Prostate gland (tissue), 2 donors: Measurements from ENCODE around the gene P2RY6. TPM values are rescaled to one million over a fixed set of nuclear protein-coding genes. Genes with fewer than 3 reads are reported as not detected.

ENCODE experiments used
- total RNA-seq, 2 donors: library from RNA; depleted of rRNA; stranded (reverse); fragments of >200 nt; gene quantifications; one replicate each; pipeline ENCODE4 v1.1.0, GENCODE V29; 2016

Gene P2RY6
- total RNA-seq, 2 donors from 2014 or later, result 0.64 to 3.5 TPM

Other genes starting within 250 kb of the P2RY6 start
- 10 to 100 TPM in 1 of 2 donors, 1 to 10 TPM in 1; 9.9 to 45.3 TPM for gene FCHSD2, start 130.0 kb upstream of the P2RY6 start, total RNA-seq
- gene P2RY2, start 54.1 kb upstream of the P2RY6 start, total RNA-seq, result 1 to 10 TPM; 2.7 to 3.5 TPM
- 10 to 100 TPM; 34.0 to 66.9 TPM for gene ARHGEF17, start 35.9 kb downstream of the P2RY6 start, total RNA-seq
- 10 to 100 TPM in 1 of 2 donors, under 1 TPM in 1; 0.96 to 10.3 TPM for gene RELT, start 104.1 kb downstream of the P2RY6 start, total RNA-seq